Chondrocyte (in vitro differentiated cells): ENCODE results near the gene CPT1A. TPM values are rescaled to one million over a fixed set of nuclear protein-coding genes. Genes with fewer than 3 reads are reported as not detected.
"Not testable (repeated sequence)": the region's sequence is repeated elsewhere in the genome, so short reads cannot be mapped to it uniquely, and the experiment has no call there.

ENCODE experiments used
- DNase-seq: peaks from one replicate; pipeline ENCODE4 v3.0.0; 2021; ENCODE audit warnings: mixed read lengths, low spot score
- H3K27ac Mint-ChIP-seq: one replicate; pipeline ENCODE4 v1.8.0; 2021; ENCODE audit warnings: mild to moderate bottlenecking, moderate library complexity, mixed read lengths; ENCODE audit not compliant: unreplicated experiment
- H3K27me3 Mint-ChIP-seq: 2 replicates; pipeline ENCODE4 v1.8.0; 2021; ENCODE audit warnings: low read depth, mixed read lengths
- H3K36me3 Mint-ChIP-seq: 2 replicates; pipeline ENCODE4 v1.8.0; 2021; ENCODE audit warnings: low read depth, mixed read lengths
- H3K4me1 Mint-ChIP-seq: 2 replicates; pipeline ENCODE4 v1.8.0; 2021; ENCODE audit warnings: low read depth, mild to moderate bottlenecking, mixed read lengths
- H3K4me3 Mint-ChIP-seq: one replicate; pipeline ENCODE4 v1.8.0; 2021; ENCODE audit warnings: mild to moderate bottlenecking, moderate library complexity, mixed read lengths; ENCODE audit not compliant: unreplicated experiment
- H3K9me3 Mint-ChIP-seq: 2 replicates; pipeline ENCODE4 v1.8.0; 2021; ENCODE audit warnings: low read depth, mixed read lengths
- CTCF ChIP-seq: fragments of 200-600 bp; sonication (generic); IDR thresholded peaks from 2 replicates; pipeline ENCODE4 v1.5.0; 2021; ENCODE audit warnings: antibody characterized with exemption, mild to moderate bottlenecking, moderate library complexity
- long read RNA-seq: library from polyadenylated mRNA; stranded (forward); transcript quantifications from one replicate; pipeline ENCODE4 v2.0.0, GENCODE V29; 2021
- total RNA-seq: library from RNA; stranded (reverse); gene quantifications from 3 replicates; pipeline ENCODE4 v1.2.1, GENCODE V29; 2021

CPT1A gene
- 58.0 to 83.0 TPM (median 58.8 TPM) in 3 replicates for total RNA-seq
- long read RNA-seq, partial matches to known transcripts: 3 of 7 reads
- long read RNA-seq, other reads (novel, unspliced or antisense): 4 of 7 reads

GRCh38 chr11:68841718-68842426 lies at the start of gene CPT1A:
Gene CPT1A (minus strand): TSS chr11:68841916. CDS start chr11:68815474, 26,442 bp downstream.
- H3K4me1 Mint-ChIP-seq: peaks cover 57% of the 10 kb centered on the region
- no peaks in the 10 kb centered on the region for H3K9me3 Mint-ChIP-seq
- peaks cover 2% of the 10 kb centered on the region for H3K36me3 Mint-ChIP-seq
- no peak for TF ChIP-seq CTCF
- peak within 1 kb of the TSS; percentile 74 for H3K4me3 Mint-ChIP-seq
- H3K27ac Mint-ChIP-seq: no peak within 1 kb of the TSS
- no peak for DNase-seq
- peaks cover 9% of the 10 kb centered on the region for H3K27me3 Mint-ChIP-seq

GRCh38 chr11:68890490-68891231 lies 48.9 kb upstream of the CPT1A start:
- H3K9me3 Mint-ChIP-seq: no peaks in the 10 kb centered on the region
- H3K27me3 Mint-ChIP-seq: no peaks in the 10 kb centered on the region
- peaks cover 8% of the 10 kb centered on the region for H3K36me3 Mint-ChIP-seq
- TF ChIP-seq CTCF: peak; percentile 49
- H3K4me3 Mint-ChIP-seq: peak overlapping the region; percentile 57
- peak overlapping the region; percentile 98 for H3K27ac Mint-ChIP-seq
- H3K4me1 Mint-ChIP-seq: peaks cover 37% of the 10 kb centered on the region
- peak; percentile 95 for DNase-seq

GRCh38 chr11:68889948-68890446 lies 48.3 kb upstream of the CPT1A start:
- peaks cover 37% of the 10 kb centered on the region for H3K4me1 Mint-ChIP-seq
- H3K9me3 Mint-ChIP-seq: no peaks in the 10 kb centered on the region
- H3K27ac Mint-ChIP-seq: peak overlapping the region; percentile 98
- peak; percentile 83 for TF ChIP-seq CTCF
- H3K27me3 Mint-ChIP-seq: no peaks in the 10 kb centered on the region
- DNase-seq: peak; percentile 75
- H3K36me3 Mint-ChIP-seq: peaks cover 8% of the 10 kb centered on the region
- no peak overlapping the region for H3K4me3 Mint-ChIP-seq

GRCh38 chr11:68884827-68885226 lies 43.1 kb upstream of the CPT1A start:
- not testable (repeated sequence) for H3K9me3 Mint-ChIP-seq, H3K36me3 Mint-ChIP-seq, H3K27ac Mint-ChIP-seq, H3K27me3 Mint-ChIP-seq, H3K4me3 Mint-ChIP-seq
- H3K4me1 Mint-ChIP-seq: peaks cover 11% of the 10 kb centered on the region
- DNase-seq: peak; percentile 56

GRCh38 chr11:68882391-68882790 lies 40.7 kb upstream of the CPT1A start:
- no peaks in the 10 kb centered on the region for H3K27me3 Mint-ChIP-seq
- no peak for TF ChIP-seq CTCF
- peaks cover 2% of the 10 kb centered on the region for H3K36me3 Mint-ChIP-seq
- no peak overlapping the region for H3K27ac Mint-ChIP-seq
- peaks cover 6% of the 10 kb centered on the region for H3K4me1 Mint-ChIP-seq
- DNase-seq: peak; percentile 41
- H3K9me3 Mint-ChIP-seq: no peaks in the 10 kb centered on the region
- H3K4me3 Mint-ChIP-seq: no peak overlapping the region
